Epidermal melanocyte (primary cell): ENCODE data around the gene TM4SF18.
A peak's percentile ranks its signal among the peaks of the same experiment; 100 is the strongest.
"Not testable (repeated sequence)": the region's sequence is repeated elsewhere in the genome, so short reads cannot be mapped to it uniquely, and the experiment has no call there.

Source experiments
- DNase-seq: peaks from one replicate; pipeline ENCODE4 v3.0.0; 2011; ENCODE audit warnings: low spot score; ENCODE audit not compliant: insufficient read length

Gene TM4SF18

DNA sequence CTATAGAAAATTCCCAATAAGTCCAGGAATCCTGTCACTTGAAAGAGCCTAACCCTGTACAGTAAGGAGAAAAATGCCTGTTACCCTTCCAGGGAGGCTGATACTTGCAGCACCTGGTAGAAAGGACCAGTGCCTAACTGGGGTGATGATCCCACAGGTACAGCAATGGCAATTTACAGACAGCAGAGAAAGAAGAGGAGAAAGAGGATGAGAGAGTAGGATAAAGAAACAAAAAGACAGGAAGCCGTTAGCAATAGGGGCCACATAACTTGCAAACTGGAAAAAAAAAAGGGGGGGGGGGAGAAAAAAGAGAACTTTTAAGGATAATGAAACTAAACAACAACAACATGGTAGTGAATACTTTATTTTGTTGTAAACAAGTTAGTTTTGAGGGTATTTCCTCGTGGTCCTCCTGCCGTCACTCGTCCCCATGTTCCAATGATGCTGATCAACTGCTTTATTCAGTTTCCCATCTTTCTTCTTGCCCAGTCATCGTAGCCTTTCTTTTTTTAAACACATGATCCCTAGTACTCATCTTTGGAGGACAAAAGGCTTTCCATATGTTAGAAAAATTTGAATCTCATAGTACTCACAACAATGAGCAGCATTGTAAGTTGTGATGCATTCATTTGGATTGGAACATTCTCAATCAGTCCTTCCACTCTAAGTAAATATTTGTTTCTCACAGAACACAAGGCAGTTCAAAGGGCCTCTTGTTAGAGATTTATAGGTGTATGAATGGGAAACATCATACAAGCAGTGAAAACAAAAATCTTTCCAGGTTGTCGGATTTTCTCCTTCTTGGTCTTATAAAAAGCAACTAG lies 35.5 kb upstream of the TM4SF18 start:
- no peak for DNase-seq

- no peak for DNase-seq
These were observed 34.8 kb upstream of the TM4SF18 start for GRCh38 chr3:149368201-149368673.

DNA sequence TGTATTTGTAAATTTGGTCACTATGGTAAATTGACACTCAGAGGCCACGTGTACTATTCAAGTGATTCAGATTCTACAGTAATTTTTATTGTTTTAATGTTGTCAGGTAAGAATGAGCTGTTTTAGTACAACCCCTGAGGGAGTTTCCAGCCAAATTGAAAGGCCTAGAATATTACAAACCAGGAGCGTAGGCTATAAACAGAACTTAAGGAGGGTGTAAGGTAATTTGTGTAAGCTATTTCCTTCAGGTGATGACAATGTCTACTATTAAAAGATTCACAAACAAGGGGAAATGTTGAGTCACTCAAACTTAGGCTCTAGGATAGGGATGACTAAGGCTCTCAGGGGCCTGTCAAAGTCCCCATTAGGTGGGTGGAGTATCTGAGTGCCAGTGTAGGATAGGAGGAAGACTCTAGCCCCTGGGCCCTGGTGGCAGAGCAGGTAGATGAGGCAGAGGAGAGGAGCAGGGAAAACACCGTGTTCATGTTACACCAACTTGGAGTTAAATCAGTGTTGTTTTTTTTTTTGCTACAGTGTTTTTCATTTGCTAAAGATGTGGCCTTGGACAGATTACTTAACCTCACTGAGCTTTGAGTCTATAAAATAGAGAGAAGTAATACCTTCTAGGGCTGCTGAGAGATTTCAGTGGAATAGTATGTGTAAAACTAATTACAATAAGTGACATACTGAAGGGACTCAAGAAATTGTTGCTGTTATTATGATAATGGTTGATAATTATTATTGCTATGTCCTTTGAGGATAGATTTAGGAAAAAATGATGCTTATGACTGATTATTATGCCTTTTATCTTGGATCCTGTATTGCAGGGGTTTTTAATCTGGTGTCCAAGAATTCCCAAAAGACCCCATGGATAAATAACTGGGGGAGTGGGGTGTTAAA lies 33.8 kb upstream of the TM4SF18 start:
- no peak for DNase-seq

GRCh38 chr3:149366031-149366430 lies 32.6 kb upstream of the TM4SF18 start:
- no peak for DNase-seq

GRCh38 chr3:149364624-149365023 lies 31.2 kb upstream of the TM4SF18 start:
- DNase-seq: no peak

- no peak for DNase-seq
These were observed 29.6 kb upstream of the TM4SF18 start for GRCh38 chr3:149363053-149363452.

GRCh38 chr3:149362366-149362765 lies 28.9 kb upstream of the TM4SF18 start:
- no peak for DNase-seq

GRCh38 chr3:149356630-149357029 lies 23.2 kb upstream of the TM4SF18 start:
- DNase-seq: no peak

DNA sequence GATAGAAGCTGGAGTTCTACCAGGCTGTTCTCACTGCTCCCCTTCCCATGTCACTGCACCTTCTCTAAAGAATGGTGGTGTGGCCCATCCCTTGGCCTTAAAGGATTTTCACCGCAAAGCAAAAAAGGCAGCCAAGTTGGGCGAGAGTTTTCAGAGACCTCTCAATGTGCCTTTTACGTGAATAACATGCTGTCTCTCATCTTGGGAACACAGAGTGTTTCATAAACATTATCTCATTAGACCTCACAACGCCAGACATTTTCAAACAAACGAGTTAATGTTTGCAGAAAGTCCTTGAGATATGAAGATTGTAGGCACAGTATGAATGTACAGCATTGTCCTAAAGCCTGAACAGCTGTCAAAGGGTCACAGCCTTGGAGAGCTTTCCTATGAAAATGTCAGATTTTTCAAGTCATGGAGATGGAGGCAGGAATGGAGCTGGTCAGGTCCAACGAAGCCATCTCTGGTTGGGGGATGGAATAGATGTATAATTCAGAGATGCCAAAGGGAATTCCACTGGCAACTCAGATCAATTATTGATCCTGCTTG lies 22.7 kb upstream of the TM4SF18 start:
- DNase-seq: peak; percentile 59

GRCh38 chr3:149353581-149354184 lies 20.2 kb upstream of the TM4SF18 start:
- DNase-seq: no peak

DNA sequence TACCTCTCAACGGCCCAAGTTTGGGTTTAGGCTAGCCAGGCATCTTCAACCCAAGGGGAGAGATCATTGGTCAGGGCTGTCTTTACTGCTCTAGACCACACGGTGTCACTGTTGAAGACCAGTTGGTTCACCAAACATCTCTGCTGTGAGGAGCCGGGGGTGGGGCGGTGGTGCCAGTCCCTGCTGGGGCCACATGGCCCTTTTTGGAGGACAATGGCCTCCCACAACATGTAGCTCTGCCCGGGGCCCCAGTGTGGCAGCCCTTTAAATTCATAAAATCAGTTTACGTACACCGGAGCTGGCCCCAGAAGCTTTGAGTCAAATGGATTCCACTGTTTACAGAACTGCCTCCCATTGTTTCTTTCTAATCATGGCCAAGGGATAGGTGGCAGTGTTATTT lies 19.1 kb upstream of the TM4SF18 start:
- DNase-seq: peak; percentile 37

DNA sequence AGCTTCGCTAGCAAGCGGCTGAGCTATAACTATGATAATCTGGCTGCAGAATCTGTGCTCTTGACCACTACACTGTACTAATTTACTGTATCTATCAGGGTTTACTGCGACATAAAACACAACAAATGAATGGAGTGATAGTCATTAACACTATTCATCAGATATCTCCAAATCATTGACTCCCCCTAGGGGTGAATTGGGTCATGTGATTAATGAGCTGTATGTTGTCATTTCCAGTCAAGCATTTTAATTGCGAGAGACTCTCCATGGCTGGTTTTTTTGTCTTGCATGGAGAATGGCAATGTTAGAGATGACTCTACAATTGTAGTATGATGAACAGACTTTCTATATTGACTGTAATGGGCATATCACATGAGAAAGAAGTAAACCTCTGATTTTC lies 10.5 kb upstream of the TM4SF18 start:
- DNase-seq: no peak

- no peak for DNase-seq
These were observed 9.3 kb upstream of the TM4SF18 start for GRCh38 chr3:149342413-149343380.

GRCh38 chr3:149340310-149340933 lies 7.0 kb upstream of the TM4SF18 start:
- no peak for DNase-seq

DNA sequence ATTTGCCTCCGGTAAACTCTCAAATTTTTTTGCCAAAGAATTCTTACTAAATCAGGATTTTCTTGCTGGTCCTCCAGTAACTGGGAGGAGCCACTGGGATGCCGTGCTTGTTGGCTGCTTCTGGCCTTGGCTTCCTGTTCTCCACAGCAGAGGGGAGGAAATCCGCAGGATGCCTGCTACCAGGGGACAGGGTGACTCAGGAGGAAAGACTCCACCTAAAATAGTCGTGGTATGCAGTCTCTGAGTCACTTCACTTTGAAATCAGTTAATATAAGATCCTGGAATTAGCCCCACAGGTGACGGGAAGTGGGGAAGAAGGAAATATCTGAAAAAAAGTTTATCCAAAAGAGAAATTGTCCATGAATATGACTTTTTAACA lies 6.5 kb upstream of the TM4SF18 start:
- peak; percentile 37 for DNase-seq

- DNase-seq: not testable (repeated sequence)
These were observed 4.0 kb upstream of the TM4SF18 start for GRCh38 chr3:149337486-149337885.

GRCh38 chr3:149336925-149337324 lies 3.5 kb upstream of the TM4SF18 start:
- DNase-seq: no peak

GRCh38 chr3:149332771-149333170 lies 665 bp downstream of the TM4SF18 start:
- no peak for DNase-seq

DNA sequence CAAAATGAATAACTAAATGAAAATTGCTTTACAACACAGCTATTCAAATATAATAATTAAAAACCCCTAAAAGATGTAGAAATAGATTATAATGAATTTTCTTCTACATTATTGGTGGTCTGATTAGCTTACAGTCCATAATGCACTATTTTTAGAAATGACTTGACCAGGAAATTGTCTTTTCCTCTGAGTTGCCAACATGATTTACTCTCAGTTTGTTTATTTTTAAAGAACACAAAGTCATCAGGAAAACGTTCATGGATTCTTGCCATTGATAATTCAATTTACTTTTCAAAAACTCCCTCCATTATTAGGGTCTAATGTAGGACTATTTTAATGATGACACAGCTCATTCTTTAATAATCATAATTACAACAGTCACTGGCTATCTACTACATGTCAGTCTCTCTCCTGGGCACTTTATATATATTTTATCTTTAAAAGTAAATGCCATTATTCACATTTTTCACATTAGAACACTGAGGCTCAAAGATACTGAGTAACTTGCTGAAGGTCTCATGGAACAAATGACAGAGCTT lies 1.1 kb downstream of the TM4SF18 start:
- no peak for DNase-seq

DNA sequence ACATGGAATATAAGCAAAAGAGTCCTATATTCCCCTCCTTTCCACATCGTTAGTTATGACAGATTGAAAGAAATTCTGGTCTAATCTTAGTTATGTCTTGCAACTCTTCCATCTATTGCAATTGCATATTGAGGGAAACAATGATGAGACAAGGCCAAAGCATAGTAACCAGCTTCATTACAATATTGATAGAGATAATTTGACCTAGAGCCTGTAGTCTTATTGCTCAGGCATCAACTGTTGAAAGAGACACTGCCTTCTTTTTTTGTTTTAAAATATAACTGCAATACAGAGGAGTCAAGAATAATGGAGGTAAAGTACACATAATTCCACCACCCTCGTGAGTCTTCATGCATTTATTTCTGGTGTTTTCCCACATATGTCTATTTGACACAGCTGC lies 2.0 kb downstream of the TM4SF18 start:
- DNase-seq: no peak
